Mesendoderm (in vitro differentiated cells): ENCODE data around the gene SOX13.
"Not testable (repeated sequence)": the region's sequence is repeated elsewhere in the genome, so short reads cannot be mapped to it uniquely, and the experiment has no call there.

Source experiments
- DNase-seq: peaks from one replicate; pipeline ENCODE4 v3.0.0; 2013
- H2AK5ac ChIP-seq: 2 replicates; pipeline ENCODE4 v1.6.1; 2013; ENCODE audit warnings: low read length, inconsistent platforms
- H2BK120ac ChIP-seq: 2 replicates; pipeline ENCODE4 v1.6.1; 2013; ENCODE audit warnings: low read depth, mild to moderate bottlenecking, low read length, moderate library complexity, mixed read lengths
- H2BK15ac ChIP-seq: replicated peaks from 2 replicates; pipeline ENCODE4 v1.6.1; 2013; ENCODE audit warnings: low read depth, mild to moderate bottlenecking, moderate library complexity
- H2BK5ac ChIP-seq: 2 replicates; pipeline ENCODE4 v1.6.1; 2013; ENCODE audit warnings: low read length, inconsistent platforms
- H3K18ac ChIP-seq: 2 replicates; pipeline ENCODE4 v1.6.1; 2013; ENCODE audit warnings: mild to moderate bottlenecking, low read length, mixed read lengths
- H3K23ac ChIP-seq: one replicate; pipeline ENCODE4 v1.6.1; 2013; ENCODE audit warnings: low read length
- H3K27ac ChIP-seq: 2 replicates; pipeline ENCODE4 v1.5.1; 2013; ENCODE audit warnings: low read depth, mild to moderate bottlenecking, inconsistent platforms, low read length, moderate library complexity
- H3K27me3 ChIP-seq: 2 replicates; pipeline ENCODE4 v1.6.1; 2013; ENCODE audit warnings: low read length, control low read depth, mild to moderate bottlenecking, inconsistent platforms; ENCODE audit not compliant: insufficient read depth, poor library complexity
- H3K36me3 ChIP-seq: 2 replicates; pipeline ENCODE4 v1.6.1; 2013; ENCODE audit warnings: low read length, inconsistent platforms; ENCODE audit not compliant: control insufficient read depth, insufficient read depth
- H3K4ac ChIP-seq: one replicate; pipeline ENCODE4 v1.6.1; 2013; ENCODE audit warnings: low read depth, mild to moderate bottlenecking, low read length, moderate library complexity
- H3K4me1 ChIP-seq: 2 replicates; pipeline ENCODE4 v1.6.1; 2013; ENCODE audit warnings: low read depth, low read length, inconsistent platforms; ENCODE audit not compliant: control insufficient read depth
- H3K4me2 ChIP-seq: 2 replicates; pipeline ENCODE4 v1.6.1; 2013; ENCODE audit warnings: low read length
- H3K4me3 ChIP-seq: 2 replicates; pipeline ENCODE4 v1.5.1; 2013; ENCODE audit warnings: mild to moderate bottlenecking, low read length
- H3K56ac ChIP-seq: one replicate; pipeline ENCODE4 v1.6.1; 2013; ENCODE audit warnings: low read length
- H3K79me1 ChIP-seq: 2 replicates; pipeline ENCODE4 v1.6.1; 2013; ENCODE audit warnings: low read length, inconsistent platforms
- H3K79me2 ChIP-seq: 2 replicates; pipeline ENCODE4 v1.6.1; 2013; ENCODE audit warnings: mild to moderate bottlenecking, low read length; ENCODE audit not compliant: control insufficient read depth, insufficient read depth
- H3K9ac ChIP-seq: 2 replicates; pipeline ENCODE4 v1.6.1; 2013; ENCODE audit warnings: low read length, inconsistent platforms
- H4K5ac ChIP-seq: one replicate; pipeline ENCODE4 v1.6.1; 2013; ENCODE audit warnings: low read length
- H4K8ac ChIP-seq: one replicate; pipeline ENCODE4 v1.6.1; 2013; ENCODE audit warnings: low read depth, mild to moderate bottlenecking, control low read depth, low read length, moderate library complexity
- WGBS: extraction: QIAGEN DNeasy Blood & Tissue Kit; methylation state at CpG from one replicate; pipeline ENCODE4 v1.1.7; 2013; ENCODE audit warnings: low lambda C conversion rate, missing lambda C conversion rate; ENCODE audit not compliant: insufficient coverage; ENCODE audit errors: extremely low coverage; 5-methylcytosine and 5-hydroxymethylcytosine counted together

Gene SOX13

DNA sequence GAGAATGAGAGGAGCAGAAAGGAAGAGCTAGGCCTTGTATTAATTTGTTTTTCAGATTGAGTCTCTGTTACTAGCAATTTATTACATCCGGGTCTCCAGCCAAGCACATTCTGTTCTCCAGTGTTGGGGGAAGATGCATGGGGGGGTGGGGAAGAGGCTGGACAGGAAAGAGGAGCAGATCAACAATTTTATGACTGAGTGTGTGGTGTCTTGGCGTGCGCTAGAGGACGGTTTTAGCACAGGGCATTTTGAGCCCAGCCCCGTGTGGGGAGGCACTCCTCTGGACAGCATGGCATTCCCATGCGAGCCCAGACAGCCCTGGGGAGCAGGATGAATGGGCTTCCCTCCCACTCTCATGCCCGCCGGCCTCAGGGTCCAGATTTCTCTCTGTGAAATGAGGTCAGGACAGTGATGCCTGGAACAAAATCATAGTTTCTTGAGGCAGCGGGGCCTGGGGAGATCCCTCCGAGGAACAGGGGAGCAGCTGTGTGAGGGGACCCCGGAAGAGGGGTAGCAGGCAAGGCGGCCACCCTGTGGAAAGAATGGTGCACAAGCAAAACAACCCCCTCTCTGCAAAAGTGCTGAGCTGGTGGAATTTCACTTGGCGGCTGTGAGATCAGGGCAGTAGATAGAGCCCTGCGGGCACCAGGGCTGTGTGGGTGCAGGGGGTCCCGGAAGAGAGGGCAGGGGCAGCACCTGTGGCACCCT is 16.3 kb downstream of the SOX13 start:
- Histone ChIP-seq H2AK5ac (no peak overlapping the region), H2BK15ac (no peak overlapping the region), H3K23ac (no peak overlapping the region), H4K8ac (no peak overlapping the region), H3K79me2 (peaks cover 94% of the 10 kb centered on the region), H2BK5ac (no peak overlapping the region), H3K4ac (no peak overlapping the region), H2BK120ac (no peak overlapping the region), H3K4me1 (peaks cover 9% of the 10 kb centered on the region), H3K27ac (no peak overlapping the region), H3K79me1 (peaks cover 28% of the 10 kb centered on the region), H4K5ac (no peak overlapping the region), H3K36me3 (no peaks in the 10 kb centered on the region), H3K4me3 (no peak overlapping the region), H3K9ac (no peak overlapping the region), H3K27me3 (no peaks in the 10 kb centered on the region), H3K4me2 (no peak overlapping the region), H3K56ac (peak overlapping the region; percentile 10), H3K18ac (no peak overlapping the region)
- no CpG with 5 or more reads among the region's 15 CpGs for WGBS
- DNase-seq: no peak

DNA sequence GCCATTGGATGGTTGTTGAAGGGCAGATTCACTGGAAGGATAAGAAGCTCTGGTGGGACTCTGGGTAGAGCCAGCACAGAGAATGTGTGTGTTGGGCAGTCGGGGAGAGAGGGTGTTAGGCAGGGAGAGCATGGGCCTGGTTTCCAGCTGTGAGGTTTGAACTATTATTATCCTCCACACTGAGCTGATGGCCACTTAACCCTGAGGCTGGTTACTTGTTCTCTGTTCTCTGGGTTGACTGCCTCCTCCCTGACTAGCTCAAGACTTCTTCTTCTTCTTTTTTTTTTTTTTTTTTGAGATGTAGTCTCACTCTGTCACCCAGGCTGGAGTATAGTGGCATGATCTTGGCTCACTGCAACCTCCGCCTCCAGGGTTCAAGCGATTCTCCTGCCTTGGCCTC is 17.2 kb downstream of the SOX13 start:
- not testable (repeated sequence) for H3K4me2 ChIP-seq, H3K4me3 ChIP-seq, H4K5ac ChIP-seq, H3K23ac ChIP-seq, H3K36me3 ChIP-seq, H2AK5ac ChIP-seq, H3K27me3 ChIP-seq, DNase-seq, H3K56ac ChIP-seq, H3K18ac ChIP-seq, H2BK15ac ChIP-seq, H3K9ac ChIP-seq, H3K27ac ChIP-seq, H2BK120ac ChIP-seq, H2BK5ac ChIP-seq, H4K8ac ChIP-seq, H3K4ac ChIP-seq
- WGBS: no CpG with 5 or more reads among the region's 3 CpGs
- H3K4me1 ChIP-seq: peaks cover 16% of the 10 kb centered on the region
- H3K79me1 ChIP-seq: peaks cover 29% of the 10 kb centered on the region
- H3K79me2 ChIP-seq: peaks cover 94% of the 10 kb centered on the region

DNA sequence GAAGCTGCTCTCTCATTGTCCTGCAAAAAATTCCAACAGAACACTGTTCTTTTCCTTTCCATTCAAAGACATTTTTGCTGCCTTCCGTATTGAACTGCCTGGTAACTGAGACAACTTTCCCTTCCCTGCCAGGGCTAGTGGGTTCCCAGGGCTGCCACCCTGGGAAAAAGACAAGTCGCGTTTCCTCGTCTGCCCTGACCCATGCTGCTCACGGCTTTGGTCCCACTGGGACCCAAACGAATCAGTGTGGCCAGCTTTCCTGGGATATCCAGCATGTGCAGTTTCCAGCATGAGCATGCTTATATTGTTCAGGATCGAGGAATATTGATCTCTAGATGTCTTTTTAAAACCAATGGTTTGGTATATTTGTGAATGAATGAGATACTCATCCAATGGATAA is 18.2 kb downstream of the SOX13 start:
- Histone ChIP-seq H3K4me3 (no peak overlapping the region), H3K36me3 (no peaks in the 10 kb centered on the region), H3K79me2 (peaks cover 95% of the 10 kb centered on the region), H3K4me2 (no peak overlapping the region), H4K8ac (no peak overlapping the region), H3K27ac (no peak overlapping the region), H3K27me3 (no peaks in the 10 kb centered on the region), H3K23ac (no peak overlapping the region), H4K5ac (no peak overlapping the region), H2BK120ac (no peak overlapping the region), H3K4ac (no peak overlapping the region), H3K9ac (no peak overlapping the region), H2BK15ac (no peak overlapping the region), H2BK5ac (no peak overlapping the region), H3K4me1 (peaks cover 18% of the 10 kb centered on the region), H3K18ac (no peak overlapping the region), H2AK5ac (no peak overlapping the region), H3K56ac (no peak overlapping the region), H3K79me1 (peaks cover 30% of the 10 kb centered on the region)
- no peak for DNase-seq
- WGBS: no CpG with 5 or more reads among the region's 7 CpGs

DNA sequence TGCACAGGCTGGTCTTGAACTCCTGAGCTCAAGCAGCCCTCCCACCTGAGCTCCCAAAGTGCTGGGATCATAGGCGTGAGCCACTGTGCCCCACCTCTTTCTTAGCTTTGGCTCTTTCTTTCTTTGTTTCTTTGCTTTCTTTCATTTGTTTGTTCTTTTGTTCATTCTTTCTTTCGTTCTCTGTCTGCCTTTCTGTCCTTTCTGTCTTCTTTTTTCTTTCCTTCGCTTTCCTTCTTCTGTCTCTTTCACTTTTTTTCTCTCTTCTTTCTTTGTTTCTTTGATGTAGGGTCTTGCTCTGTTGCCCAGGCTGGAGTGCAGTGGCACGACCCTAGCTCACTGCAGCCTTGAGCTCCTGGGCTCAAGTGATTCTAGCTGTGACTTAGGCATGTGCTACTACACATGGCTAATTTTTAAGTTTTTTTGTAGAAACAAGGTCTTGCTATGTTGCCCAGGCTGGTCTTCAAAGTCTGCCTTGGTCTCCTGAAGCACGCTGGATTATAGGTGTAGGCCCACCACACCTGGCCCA is 18.9 kb downstream of the SOX13 start:
- H2BK5ac ChIP-seq: no peak overlapping the region
- no peak overlapping the region for H4K8ac ChIP-seq
- peaks cover 97% of the 10 kb centered on the region for H3K79me2 ChIP-seq
- no peak overlapping the region for H3K4ac ChIP-seq
- no peak overlapping the region for H4K5ac ChIP-seq
- H3K56ac ChIP-seq: no peak overlapping the region
- no peak overlapping the region for H3K27ac ChIP-seq
- no peak overlapping the region for H3K4me2 ChIP-seq
- no peak overlapping the region for H3K18ac ChIP-seq
- no peak overlapping the region for H3K9ac ChIP-seq
- peaks cover 18% of the 10 kb centered on the region for H3K4me1 ChIP-seq
- H3K27me3 ChIP-seq: no peaks in the 10 kb centered on the region
- H3K4me3 ChIP-seq: no peak overlapping the region
- no peak for DNase-seq
- peaks cover 30% of the 10 kb centered on the region for H3K79me1 ChIP-seq
- no CpG with 5 or more reads among the region's 5 CpGs for WGBS
- no peaks in the 10 kb centered on the region for H3K36me3 ChIP-seq
- no peak overlapping the region for H3K23ac ChIP-seq
- H2BK15ac ChIP-seq: no peak overlapping the region
- H2AK5ac ChIP-seq: no peak overlapping the region
- H2BK120ac ChIP-seq: no peak overlapping the region

DNA sequence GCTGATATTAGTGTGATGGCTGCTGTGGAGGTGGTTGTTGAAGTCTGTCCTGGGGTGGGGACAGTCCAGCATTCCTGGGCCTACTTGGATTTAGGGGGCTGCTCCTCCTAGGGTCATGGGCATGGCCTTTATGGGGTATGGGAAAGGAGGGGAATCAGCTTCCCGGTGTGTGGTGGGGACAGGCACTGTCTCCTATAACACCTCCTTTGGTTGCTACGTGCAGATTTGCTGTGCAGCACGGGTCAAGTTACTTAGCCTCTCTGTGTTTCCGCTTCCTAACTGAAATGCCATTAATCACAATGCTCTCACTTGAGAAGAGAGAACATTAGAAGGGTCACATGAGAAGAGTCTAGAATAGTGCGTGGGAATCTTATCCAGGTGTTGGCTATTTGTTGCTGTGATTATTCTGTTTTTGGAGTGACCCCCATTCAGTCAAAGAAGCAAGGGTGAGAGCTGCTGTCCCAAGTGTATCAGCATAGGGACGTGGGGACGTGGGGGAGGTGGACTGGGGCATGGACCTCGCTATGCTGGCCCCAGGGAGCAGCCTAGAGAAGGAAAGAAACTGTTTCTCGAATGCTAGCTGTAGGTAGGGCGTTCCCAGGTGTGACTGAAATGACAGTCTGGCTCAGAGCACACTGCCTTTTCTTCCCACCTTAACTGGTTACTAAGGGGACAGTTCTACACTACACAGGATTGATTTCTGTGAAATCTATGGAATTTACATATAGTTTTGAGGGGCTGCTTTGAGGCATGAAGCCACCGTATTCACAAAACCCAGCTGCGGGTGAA is 19.9 kb downstream of the SOX13 start:
- no peak overlapping the region for H3K23ac ChIP-seq
- no peak overlapping the region for H2AK5ac ChIP-seq
- peaks cover 28% of the 10 kb centered on the region for H3K79me1 ChIP-seq
- H3K9ac ChIP-seq: no peak overlapping the region
- no peak overlapping the region for H3K18ac ChIP-seq
- peaks cover 91% of the 10 kb centered on the region for H3K79me2 ChIP-seq
- no peak overlapping the region for H4K5ac ChIP-seq
- H3K36me3 ChIP-seq: no peaks in the 10 kb centered on the region
- H3K56ac ChIP-seq: no peak overlapping the region
- no CpG with 5 or more reads among the region's 12 CpGs for WGBS
- no peak overlapping the region for H3K27ac ChIP-seq
- H3K4me1 ChIP-seq: peaks cover 18% of the 10 kb centered on the region
- DNase-seq: no peak
- H3K4me3 ChIP-seq: no peak overlapping the region
- H3K4me2 ChIP-seq: no peak overlapping the region
- no peak overlapping the region for H2BK15ac ChIP-seq
- H2BK5ac ChIP-seq: no peak overlapping the region
- H3K4ac ChIP-seq: no peak overlapping the region
- H2BK120ac ChIP-seq: no peak overlapping the region
- H3K27me3 ChIP-seq: no peaks in the 10 kb centered on the region
- no peak overlapping the region for H4K8ac ChIP-seq
